ENCODE data around the gene CTH.

The CTH gene

GRCh38 chr1:70387507-70387906, 23.6 kb upstream of the CTH start:
- Histone ChIP-seq H3K36me3 (ENCODE audit: insufficient read depth, insufficient read length, low read length) (no peaks in the 10 kb centered on the region), H3K4me3 (ENCODE audit: insufficient read length, low read depth) (no peak overlapping the region), H3K4me1 (ENCODE audit: insufficient read depth, insufficient read length) (no peaks in the 10 kb centered on the region), H3K9me3 (ENCODE audit: insufficient read depth, low read length) (no peaks in the 10 kb centered on the region), H3K9ac (ENCODE audit: insufficient read length, low read depth) (no peak overlapping the region), H3K27me3 (ENCODE audit: insufficient read depth, insufficient read length) (no peaks in the 10 kb centered on the region)
- TF ChIP-seq ZNF274 (IDR thresholded peaks at IDR 0.05; ENCODE audit: low read depth, low read length) (no peak), YY1 (IDR thresholded peaks at IDR 0.05; ENCODE audit: insufficient read depth, insufficient read length) (no peak)
- no peak for DNase-seq (ENCODE audit: low read depth, low spot score)

- no peaks in the 10 kb centered on the region for H3K36me3 ChIP-seq (ENCODE audit: insufficient read depth, insufficient read length, low read length)
- no peaks in the 10 kb centered on the region for H3K27me3 ChIP-seq (ENCODE audit: insufficient read depth, insufficient read length)
- DNase-seq (ENCODE audit: low read depth, low spot score), result no peak
- no peak overlapping the region for H3K4me3 ChIP-seq (ENCODE audit: insufficient read length, low read depth)
- no peaks in the 10 kb centered on the region for H3K4me1 ChIP-seq (ENCODE audit: insufficient read depth, insufficient read length)
- H3K9ac ChIP-seq (ENCODE audit: insufficient read length, low read depth), result no peak overlapping the region
- no peaks in the 10 kb centered on the region for H3K9me3 ChIP-seq (ENCODE audit: insufficient read depth, low read length)
- TF ChIP-seq YY1 (IDR thresholded peaks at IDR 0.05; ENCODE audit: insufficient read depth, insufficient read length), result no peak
- no peak for TF ChIP-seq ZNF274 (IDR thresholded peaks at IDR 0.05; ENCODE audit: low read depth, low read length)
- TF ChIP-seq SUZ12 (IDR thresholded peaks at IDR 0.05; ENCODE audit: extremely low read depth, insufficient read depth, insufficient read length), result no peak
Observed at GRCh38 chr1:70392626-70393025, 18.4 kb upstream of the CTH start.

- TF ChIP-seq ZNF274 (IDR thresholded peaks at IDR 0.05; ENCODE audit: low read depth, low read length) (no peak), YY1 (IDR thresholded peaks at IDR 0.05; ENCODE audit: insufficient read depth, insufficient read length) (no peak), SUZ12 (IDR thresholded peaks at IDR 0.05; ENCODE audit: extremely low read depth, insufficient read depth, insufficient read length) (no peak)
- H3K4me3 ChIP-seq (ENCODE audit: insufficient read length, low read depth), result no peak overlapping the region
- no peak for DNase-seq (ENCODE audit: low read depth, low spot score)
- no peaks in the 10 kb centered on the region for H3K4me1 ChIP-seq (ENCODE audit: insufficient read depth, insufficient read length)
- H3K27me3 ChIP-seq (ENCODE audit: insufficient read depth, insufficient read length), result no peaks in the 10 kb centered on the region
- H3K9me3 ChIP-seq (ENCODE audit: insufficient read depth, low read length), result no peaks in the 10 kb centered on the region
- H3K9ac ChIP-seq (ENCODE audit: insufficient read length, low read depth), result no peak overlapping the region
- H3K36me3 ChIP-seq (ENCODE audit: insufficient read depth, insufficient read length, low read length), result no peaks in the 10 kb centered on the region
Observed at GRCh38 chr1:70396607-70397006, 14.5 kb upstream of the CTH start.

GRCh38 chr1:70397013-70397412, 14.1 kb upstream of the CTH start:
- H3K9ac ChIP-seq (ENCODE audit: insufficient read length, low read depth), result no peak overlapping the region
- TF ChIP-seq YY1 (IDR thresholded peaks at IDR 0.05; ENCODE audit: insufficient read depth, insufficient read length), result no peak
- TF ChIP-seq SUZ12 (IDR thresholded peaks at IDR 0.05; ENCODE audit: extremely low read depth, insufficient read depth, insufficient read length), result no peak
- no peak for TF ChIP-seq ZNF274 (IDR thresholded peaks at IDR 0.05; ENCODE audit: low read depth, low read length)
- no peak for DNase-seq (ENCODE audit: low read depth, low spot score)
- H3K4me3 ChIP-seq (ENCODE audit: insufficient read length, low read depth), result no peak overlapping the region
- H3K9me3 ChIP-seq (ENCODE audit: insufficient read depth, low read length), result no peaks in the 10 kb centered on the region
- no peaks in the 10 kb centered on the region for H3K4me1 ChIP-seq (ENCODE audit: insufficient read depth, insufficient read length)
- H3K36me3 ChIP-seq (ENCODE audit: insufficient read depth, insufficient read length, low read length), result no peaks in the 10 kb centered on the region
- no peaks in the 10 kb centered on the region for H3K27me3 ChIP-seq (ENCODE audit: insufficient read depth, insufficient read length)

GRCh38 chr1:70400335-70400734, 10.7 kb upstream of the CTH start:
- TF ChIP-seq SUZ12 (IDR thresholded peaks at IDR 0.05; ENCODE audit: extremely low read depth, insufficient read depth, insufficient read length) (no peak), ZNF274 (IDR thresholded peaks at IDR 0.05; ENCODE audit: low read depth, low read length) (no peak), YY1 (IDR thresholded peaks at IDR 0.05; ENCODE audit: insufficient read depth, insufficient read length) (no peak)
- no peak overlapping the region for H3K9ac ChIP-seq (ENCODE audit: insufficient read length, low read depth)
- DNase-seq (ENCODE audit: low read depth, low spot score), result no peak
- H3K9me3 ChIP-seq (ENCODE audit: insufficient read depth, low read length), result no peaks in the 10 kb centered on the region
- H3K36me3 ChIP-seq (ENCODE audit: insufficient read depth, insufficient read length, low read length), result no peaks in the 10 kb centered on the region
- H3K27me3 ChIP-seq (ENCODE audit: insufficient read depth, insufficient read length), result no peaks in the 10 kb centered on the region
- H3K4me1 ChIP-seq (ENCODE audit: insufficient read depth, insufficient read length), result no peaks in the 10 kb centered on the region
- H3K4me3 ChIP-seq (ENCODE audit: insufficient read length, low read depth), result no peak overlapping the region

- H3K36me3 ChIP-seq (ENCODE audit: insufficient read depth, insufficient read length, low read length), result no peaks in the 10 kb centered on the region
- no peak overlapping the region for H3K9ac ChIP-seq (ENCODE audit: insufficient read length, low read depth)
- DNase-seq (ENCODE audit: low read depth, low spot score), result no peak
- no peaks in the 10 kb centered on the region for H3K9me3 ChIP-seq (ENCODE audit: insufficient read depth, low read length)
- no peak overlapping the region for H3K4me3 ChIP-seq (ENCODE audit: insufficient read length, low read depth)
- no peaks in the 10 kb centered on the region for H3K27me3 ChIP-seq (ENCODE audit: insufficient read depth, insufficient read length)
- no peaks in the 10 kb centered on the region for H3K4me1 ChIP-seq (ENCODE audit: insufficient read depth, insufficient read length)
- no peak for TF ChIP-seq ZNF274 (IDR thresholded peaks at IDR 0.05; ENCODE audit: low read depth, low read length)
- no peak for TF ChIP-seq YY1 (IDR thresholded peaks at IDR 0.05; ENCODE audit: insufficient read depth, insufficient read length)
- TF ChIP-seq SUZ12 (IDR thresholded peaks at IDR 0.05; ENCODE audit: extremely low read depth, insufficient read depth, insufficient read length), result no peak
Observed at GRCh38 chr1:70401974-70402373, 9.1 kb upstream of the CTH start.

GRCh38 chr1:70403759-70404158, 7.3 kb upstream of the CTH start:
- Histone ChIP-seq H3K4me1 (ENCODE audit: insufficient read depth, insufficient read length) (no peaks in the 10 kb centered on the region), H3K9ac (ENCODE audit: insufficient read length, low read depth) (no peak overlapping the region), H3K4me3 (ENCODE audit: insufficient read length, low read depth) (no peak overlapping the region), H3K36me3 (ENCODE audit: insufficient read depth, insufficient read length, low read length) (no peaks in the 10 kb centered on the region), H3K27me3 (ENCODE audit: insufficient read depth, insufficient read length) (no peaks in the 10 kb centered on the region), H3K9me3 (ENCODE audit: insufficient read depth, low read length) (no peaks in the 10 kb centered on the region)
- TF ChIP-seq ZNF274 (IDR thresholded peaks at IDR 0.05; ENCODE audit: low read depth, low read length), result no peak
- TF ChIP-seq YY1 (IDR thresholded peaks at IDR 0.05; ENCODE audit: insufficient read depth, insufficient read length), result no peak
- no peak for TF ChIP-seq SUZ12 (IDR thresholded peaks at IDR 0.05; ENCODE audit: extremely low read depth, insufficient read depth, insufficient read length)
- no peak for DNase-seq (ENCODE audit: low read depth, low spot score)
